Hippocampal formation (tissue), 2 donors: ENCODE measurements around the gene REEP6.
"Not testable (repeated sequence)": the region's sequence is repeated elsewhere in the genome, so short reads cannot be mapped to it uniquely, and the experiment has no call there.

ENCODE experiments used
- DNase-seq, 2 donors: peaks; one replicate each; lab custom pipeline; 2025; lab: John Stamatoyannopoulos, UW

REEP6 gene

GRCh38 chr19:1490311-1491113 lies 469 bp upstream of the REEP6 start, which contains the start of gene PCSK4:
TSS of gene PCSK4 (minus strand) at chr19:1490350. CDS start at chr19:1490346, 4 bp downstream.
- peak; percentile 99 to 100 for DNase-seq

DNA sequence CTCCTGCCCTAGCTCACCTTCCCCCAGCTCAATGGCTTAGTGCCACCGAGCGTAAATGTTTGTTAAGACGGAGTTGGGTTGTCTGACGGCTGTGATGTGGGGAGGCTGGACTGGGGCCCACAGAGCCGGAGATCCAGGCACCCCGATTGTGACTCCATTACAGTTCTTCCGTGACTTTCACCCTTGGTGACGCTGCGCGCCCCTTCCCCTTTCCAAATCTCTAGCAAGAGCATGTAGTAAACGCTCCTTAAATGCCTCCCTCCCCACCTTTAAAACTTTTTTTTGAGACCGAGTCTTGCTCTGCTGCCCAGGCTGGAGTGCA lies 829 bp downstream of the REEP6 start:
- no peak for DNase-seq

GRCh38 chr19:1492474-1493006 lies 1.6 kb downstream of the REEP6 start:
- DNase-seq, result no peak

DNA sequence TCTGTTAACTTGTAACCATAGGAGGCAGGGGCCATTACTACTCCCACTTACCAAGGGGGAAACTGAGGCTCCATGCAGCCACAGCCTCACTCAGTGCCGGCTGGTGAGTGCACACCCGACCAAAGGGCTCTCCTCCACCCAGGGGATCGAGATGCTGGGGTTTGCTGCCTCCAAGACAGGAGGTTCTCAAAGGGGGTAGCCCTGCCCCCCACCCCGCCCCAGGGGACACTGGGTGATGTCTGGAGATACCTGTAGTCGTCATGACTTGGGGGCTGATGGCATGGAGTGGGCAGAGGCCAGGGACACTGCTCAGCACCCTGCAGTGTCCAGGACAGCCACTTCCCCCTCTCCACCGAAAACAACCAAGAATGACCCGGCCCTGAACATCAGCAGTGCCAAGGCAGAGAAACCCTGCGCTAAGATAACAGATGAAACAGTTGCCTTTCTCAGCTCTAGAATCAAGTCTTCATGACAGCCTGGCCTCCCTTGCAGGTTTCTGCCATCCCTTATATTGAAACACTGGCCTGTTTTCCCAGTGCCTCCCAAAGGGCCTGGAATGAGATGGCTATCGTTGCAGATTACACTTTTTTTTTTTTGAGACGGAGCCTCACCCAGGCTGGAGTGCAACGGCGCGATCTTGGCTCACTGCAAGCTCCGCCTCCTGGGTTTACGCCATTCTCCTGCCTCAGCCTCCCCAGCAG lies 3.3 kb downstream of the REEP6 start:
- no peak for DNase-seq

GRCh38 chr19:1495051-1495798 lies 4.2 kb downstream of the REEP6 start:
- no peak for DNase-seq

- no peak for DNase-seq
Measured at GRCh38 chr19:1495799-1496713, 5.1 kb downstream of the REEP6 start.

GRCh38 chr19:1496714-1497577 lies 6.0 kb downstream of the REEP6 start:
- no peak for DNase-seq

DNA sequence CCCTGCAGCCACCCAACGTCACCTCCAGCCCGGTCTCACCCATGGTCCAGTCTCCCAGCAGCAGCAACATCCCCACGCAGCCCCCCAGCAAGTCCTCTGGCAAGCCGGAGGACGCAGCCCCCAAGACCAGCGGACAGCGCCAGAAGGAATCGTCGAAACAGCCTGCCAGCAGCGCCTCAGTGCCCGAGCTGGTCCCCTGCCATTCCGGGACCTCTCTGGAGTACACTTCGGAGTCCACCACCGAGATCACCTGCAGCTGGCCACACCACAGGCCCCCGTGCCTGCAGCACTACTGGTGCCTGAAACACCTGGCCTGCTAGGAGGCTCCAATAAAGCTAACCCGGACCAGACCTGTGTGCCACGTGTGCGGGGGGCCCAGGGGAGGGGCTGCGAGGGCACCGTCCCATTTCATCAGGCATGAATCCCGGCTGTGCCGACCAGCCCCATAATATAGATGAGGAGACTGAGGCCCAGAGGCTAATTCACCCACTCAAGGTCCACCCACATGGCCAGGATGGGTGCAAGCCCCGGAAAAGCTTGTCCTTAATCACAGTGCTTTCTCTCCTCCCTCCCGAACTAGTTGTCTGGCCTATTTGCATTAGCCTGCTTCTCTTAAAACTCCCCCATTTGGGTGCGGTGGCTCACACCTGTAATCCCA lies 6.7 kb downstream of the REEP6 start:
- DNase-seq, result no peak

DNA sequence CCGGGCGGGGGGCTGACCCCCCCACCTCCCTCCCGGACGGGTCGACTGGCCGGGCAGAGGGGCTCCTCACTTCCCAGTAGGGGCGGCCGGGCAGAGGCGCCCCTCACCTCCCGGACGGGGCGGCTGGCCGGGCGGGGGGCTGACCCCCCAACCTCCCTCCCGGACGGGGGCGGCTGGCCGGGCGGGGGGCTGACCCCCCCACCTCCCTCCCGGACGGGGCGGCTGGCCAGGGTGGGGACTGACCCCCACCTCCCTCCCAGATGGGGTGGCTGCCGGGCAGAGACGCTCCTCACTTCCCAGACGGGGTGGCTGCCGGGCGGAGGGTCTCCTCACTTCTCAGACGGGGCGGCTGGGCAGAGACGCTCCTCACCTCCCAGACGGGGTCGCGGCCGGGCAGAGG lies 8.2 kb downstream of the REEP6 start:
- DNase-seq, result not testable (repeated sequence)

DNA sequence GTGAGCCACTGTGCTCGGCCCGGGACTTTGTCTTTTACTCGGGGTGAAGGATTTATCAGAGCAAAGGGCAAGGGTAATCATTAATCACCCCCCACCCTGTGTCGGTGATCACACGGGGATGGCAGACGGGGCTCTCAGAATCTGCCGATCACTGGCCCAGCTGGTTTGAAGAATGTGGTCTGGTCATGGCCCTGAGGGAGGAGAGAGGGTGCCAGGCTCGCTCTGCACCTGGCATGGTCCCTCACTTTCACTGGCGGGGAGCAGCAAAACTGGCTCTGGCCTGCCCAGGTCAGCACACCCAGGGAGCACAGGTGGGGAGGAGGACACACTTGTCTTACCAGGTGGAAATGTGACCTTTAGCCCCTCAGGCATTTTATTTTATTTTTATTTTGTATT lies 10.2 kb downstream of the REEP6 start:
- no peak for DNase-seq

DNA sequence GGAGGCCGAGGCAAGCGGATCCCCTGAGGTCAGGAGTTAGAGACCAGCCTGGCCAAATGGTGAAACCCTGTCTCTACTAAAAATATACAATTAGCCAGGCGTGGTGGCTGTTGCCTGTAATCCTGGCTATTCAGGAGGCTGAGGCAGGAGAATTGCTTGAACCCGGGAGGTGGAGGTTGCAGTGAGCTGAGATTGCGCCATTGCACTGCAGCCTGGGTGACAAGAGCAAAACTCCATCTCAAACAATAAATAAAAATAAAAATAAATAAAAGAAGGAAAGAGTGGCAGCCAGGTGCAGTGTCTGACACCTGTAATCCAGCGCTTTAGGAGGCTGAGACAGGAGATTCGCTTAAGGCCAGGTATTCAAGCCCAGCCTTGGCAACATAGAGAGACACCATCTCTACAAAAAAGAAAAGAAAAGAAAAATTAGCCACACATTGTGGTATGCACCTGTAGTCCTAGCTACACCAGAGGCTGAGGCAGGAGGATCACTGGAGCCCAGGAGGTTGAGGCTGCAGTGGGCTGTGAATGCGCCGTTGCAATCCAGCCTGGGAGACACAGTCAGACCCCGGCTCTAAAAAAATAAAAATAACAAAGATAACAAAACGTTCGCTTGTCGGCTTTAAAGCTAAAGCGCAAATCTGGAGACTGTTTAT lies 11.6 kb downstream of the REEP6 start:
- DNase-seq, result no peak

GRCh38 chr19:1503089-1503924 lies 12.3 kb downstream of the REEP6 start:
- peak in 1 of 2 donors; percentile 32 for DNase-seq

GRCh38 chr19:1503925-1504773 lies 13.2 kb downstream of the REEP6 start:
- DNase-seq, result no peak

DNA sequence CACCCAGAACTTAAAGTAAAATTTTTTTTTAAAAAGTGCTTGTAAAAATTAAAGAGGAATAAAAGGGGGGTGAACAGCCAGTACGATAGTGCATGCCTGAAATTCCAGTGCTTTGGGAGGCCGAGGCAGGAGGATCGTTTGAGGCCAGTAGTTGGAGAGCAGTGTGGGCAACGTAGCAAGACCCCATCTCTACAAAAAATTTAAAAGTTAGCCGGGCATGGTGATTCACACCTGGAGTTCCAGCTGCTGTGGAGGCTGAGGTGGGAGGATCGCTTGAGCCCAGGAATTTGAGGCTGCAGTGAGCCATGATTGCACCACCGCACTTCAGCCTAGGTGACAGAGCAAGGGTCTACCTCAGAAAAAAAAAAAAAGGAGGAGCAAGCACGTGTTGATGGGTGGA lies 14.0 kb downstream of the REEP6 start:
- DNase-seq, result no peak

- no peak for DNase-seq
Measured at GRCh38 chr19:1505991-1506881, 15.3 kb downstream of the REEP6 start.

DNA sequence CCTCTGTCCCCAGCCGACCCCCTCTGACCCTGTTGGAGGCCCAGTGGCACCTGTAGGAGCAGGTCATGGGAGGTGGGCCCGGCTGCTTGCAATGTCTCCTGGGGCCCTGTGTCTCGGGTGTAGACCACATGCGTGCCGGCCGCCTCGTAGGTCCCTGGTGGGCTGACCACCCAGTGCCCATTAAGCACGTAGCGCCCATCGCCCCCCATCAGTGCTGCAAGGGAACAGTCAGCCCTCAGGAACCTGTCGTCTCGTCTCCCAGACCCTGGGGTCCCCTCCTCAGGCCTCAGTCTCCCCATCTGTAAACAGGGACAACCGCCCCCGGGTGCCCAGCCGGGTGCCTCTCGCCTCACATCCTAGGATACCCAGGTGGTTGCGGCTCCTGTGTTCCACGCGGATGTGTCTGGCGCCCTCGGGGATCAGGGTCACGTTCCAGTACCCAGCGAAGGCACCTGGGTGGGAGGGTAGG lies 16.2 kb downstream of the REEP6 start:
- DNase-seq, result no peak
